ENCODE results near the gene ADAMTS17.
A peak's percentile ranks its signal among the peaks of the same experiment; 100 is the strongest.
"Not testable (repeated sequence)": the region's sequence is repeated elsewhere in the genome, so short reads cannot be mapped to it uniquely, and the experiment has no call there.

ADAMTS17 gene

DNA sequence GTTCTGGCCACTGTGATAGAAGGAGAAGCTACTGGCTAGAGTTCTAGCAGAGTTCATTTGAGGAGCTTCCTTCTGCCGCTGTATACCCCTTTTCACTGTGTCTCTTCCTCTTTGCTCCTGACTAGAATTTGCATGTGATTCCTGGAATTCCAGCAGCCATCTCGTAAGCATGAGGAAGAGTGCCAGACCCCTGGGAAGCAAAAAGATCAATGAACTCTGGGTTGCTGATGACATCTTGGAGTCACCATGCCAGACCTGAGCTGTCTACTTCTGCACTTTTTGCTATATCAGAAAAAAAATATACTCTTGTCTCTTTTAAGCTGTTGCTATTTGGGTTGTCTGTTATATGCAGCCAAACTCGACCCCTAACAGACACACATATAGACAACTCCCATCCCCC lies 3.7 kb upstream of the ADAMTS17 start:
- DNase-seq: no peak
- intact Hi-C loops (cut with DNase I): loop anchor here (5.0 to 10.0 kb wide), 3 partner anchors 227 to 781 kb away; partner anchors contain the start of genes ASB7, LINS1 and MEF2A

DNA sequence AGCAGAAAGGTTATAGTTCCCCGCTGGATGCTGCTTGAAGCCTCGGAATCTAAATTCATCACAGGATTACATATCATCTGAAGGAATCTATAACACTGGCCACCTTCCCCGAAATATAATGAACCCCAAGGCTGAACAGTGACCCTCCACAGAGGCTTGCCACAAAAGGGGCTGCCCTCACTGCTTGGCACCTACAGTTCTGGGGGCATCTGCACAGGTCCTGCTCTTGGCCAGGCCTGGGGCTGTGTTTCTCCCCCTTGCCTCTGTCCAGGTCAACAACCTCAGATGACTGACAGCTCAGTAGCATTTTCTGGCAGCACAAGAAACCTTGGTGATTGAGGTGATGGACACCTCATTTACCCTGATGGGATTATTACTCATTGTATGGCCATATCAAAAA lies 1.5 kb upstream of the ADAMTS17 start:
- intact Hi-C loops (cut with DNase I): loop anchor here (5.0 to 10.0 kb wide), 3 partner anchors 262 to 778 kb away; partner anchors contain the start of genes ASB7, LINS1 and MEF2A
- DNase-seq: no peak

DNA sequence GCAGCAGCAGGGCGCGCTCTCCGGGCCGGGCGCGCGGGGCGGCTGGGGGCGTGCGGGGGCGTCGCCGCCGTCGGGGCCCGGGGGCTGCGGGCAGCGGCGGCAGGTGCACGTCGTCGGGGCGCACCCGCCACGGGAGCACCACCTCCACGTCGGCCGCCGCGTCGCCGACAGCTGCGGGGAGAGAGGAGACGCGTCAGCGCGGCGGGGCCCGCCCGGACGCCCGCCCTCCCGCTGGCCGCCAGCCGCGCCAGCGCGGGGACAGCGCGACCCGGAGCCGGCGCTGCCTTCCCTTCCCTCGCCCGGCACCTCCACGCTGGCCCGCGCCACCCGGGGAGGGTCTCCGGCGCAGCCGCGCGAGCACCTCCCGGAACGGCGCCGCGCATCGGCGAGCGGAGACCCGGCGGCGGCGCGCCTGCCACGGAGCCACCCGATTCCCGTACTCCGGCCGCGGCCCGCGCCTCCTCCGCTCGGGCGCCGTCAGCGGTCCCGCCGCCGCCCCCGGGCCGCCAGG lies 481 bp downstream of the ADAMTS17 start:
- no peak for DNase-seq
- intact Hi-C loops (cut with DNase I): loop anchor here (5.0 to 10.0 kb wide), 3 partner anchors 264 to 776 kb away; partner anchors contain the start of genes ASB7, LINS1 and MEF2A

DNA sequence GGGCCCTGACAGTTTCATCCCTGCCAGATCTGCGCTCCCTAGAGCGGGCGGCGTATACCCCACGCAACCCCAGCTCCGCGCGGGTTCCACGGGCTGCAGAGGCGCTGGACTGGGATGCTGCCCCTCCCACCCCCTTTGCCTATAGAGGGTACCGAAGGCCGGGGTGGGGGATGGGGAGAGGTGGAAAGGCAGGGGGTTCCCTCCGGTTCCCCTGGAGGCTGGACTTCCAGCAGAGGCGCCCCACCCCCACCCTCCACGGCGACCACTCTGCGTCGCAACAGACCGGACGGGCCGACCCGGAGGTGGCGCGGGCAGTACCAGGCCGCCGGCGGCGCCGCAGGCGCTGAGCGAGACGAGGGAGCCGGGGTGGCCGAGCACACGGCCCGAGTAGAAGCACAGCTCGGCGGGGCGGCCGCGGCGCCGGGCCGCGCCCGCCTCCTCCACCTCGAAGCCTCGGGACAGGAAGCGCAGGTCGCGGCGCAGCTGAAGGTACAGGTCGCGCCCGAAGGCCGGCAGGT lies 995 bp downstream of the ADAMTS17 start:
- intact Hi-C loops (cut with DNase I): loop anchor here (5.0 to 10.0 kb wide), 3 partner anchors 264 to 776 kb away; partner anchors contain the start of genes ASB7, LINS1 and MEF2A
- DNase-seq: no peak

DNA sequence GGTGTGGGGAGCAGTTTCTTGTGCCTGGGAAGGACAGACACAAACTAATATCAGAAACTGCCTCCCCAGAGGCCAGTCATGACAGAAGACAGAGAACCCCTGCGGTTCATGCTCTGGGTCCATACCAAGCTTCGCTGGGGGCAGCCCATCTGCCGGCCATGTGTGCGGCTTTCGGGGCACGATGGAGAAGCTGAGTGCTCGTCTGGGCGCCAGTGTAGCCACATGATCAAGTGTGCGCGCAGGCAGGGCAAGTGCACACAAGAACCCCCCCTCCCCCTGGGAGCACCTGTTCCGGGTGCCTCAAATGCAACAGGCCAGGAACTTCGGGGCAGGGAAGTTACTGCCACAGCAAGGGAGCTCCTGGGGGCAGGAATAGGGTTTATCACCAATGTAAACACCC lies 1.8 kb downstream of the ADAMTS17 start:
- no peak for DNase-seq
- intact Hi-C loops (cut with DNase I): loop anchor here (5.0 to 10.0 kb wide), 3 partner anchors 265 to 775 kb away; partner anchors contain the start of genes ASB7, LINS1 and MEF2A

DNA sequence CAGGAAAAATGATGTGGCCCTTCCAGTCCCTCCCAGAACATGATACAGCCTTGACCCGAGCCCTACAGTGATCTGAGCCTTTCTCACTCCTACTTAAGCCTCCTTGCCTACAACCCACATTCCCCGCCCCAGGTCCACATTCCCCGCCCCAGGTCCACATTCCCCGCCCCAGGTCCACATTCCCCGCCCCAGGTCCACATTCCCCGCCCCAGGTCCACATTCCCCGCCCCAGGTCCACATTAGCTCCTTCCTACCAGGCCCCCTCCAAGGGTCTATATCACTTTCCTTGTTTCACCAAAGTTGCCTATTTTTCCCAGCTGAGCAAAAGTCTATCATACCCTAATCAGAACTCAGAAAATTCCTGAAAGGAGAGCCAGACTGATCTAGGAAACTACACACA lies 2.3 kb downstream of the ADAMTS17 start:
- DNase-seq; intact Hi-C loops (cut with DNase I): not testable (repeated sequence)

DNA sequence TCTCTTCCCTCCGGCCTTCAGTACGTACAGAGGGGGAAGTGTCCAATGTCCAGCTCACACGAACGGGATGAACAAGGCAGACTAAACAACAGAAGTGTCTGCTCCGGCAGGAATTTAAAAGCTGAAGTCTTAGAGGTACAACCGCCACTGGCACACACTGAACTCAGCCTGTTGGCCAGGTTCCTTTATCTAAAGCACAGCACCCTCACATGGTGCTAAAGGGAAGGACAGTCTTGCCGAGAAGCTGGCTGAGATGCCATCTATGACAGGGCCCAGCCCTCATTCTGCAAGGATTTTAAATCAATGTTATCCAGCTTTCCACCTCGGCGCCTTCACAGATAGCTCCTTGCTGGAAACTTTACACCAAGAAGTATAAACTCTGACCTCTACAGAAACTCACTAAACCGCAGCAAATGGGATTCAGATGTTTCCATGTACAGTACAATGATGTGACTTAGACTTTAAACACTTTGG lies 2.8 kb downstream of the ADAMTS17 start:
- intact Hi-C loops (cut with DNase I): no loop called here
- peak in 38 of 42 donors; percentile 18 to 83 (median 58) for DNase-seq

DNA sequence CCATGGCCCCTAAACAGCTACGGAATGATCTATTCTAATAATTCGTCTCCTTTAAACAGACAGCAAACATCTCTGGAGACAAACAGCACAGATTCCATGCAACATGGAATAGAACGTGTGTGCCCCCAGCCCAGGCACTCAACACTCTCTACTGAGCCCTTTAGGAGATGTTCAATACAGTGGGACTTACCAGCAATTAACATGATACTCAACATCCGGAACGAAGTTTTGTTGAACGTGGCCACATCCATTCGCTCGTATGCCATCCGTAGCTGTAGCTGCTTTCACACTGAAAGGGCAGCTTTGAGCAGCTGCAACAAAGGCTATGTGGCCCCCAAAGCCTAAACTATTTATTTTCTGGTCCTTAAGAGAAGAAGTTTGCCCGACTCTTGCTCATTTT lies 3.5 kb downstream of the ADAMTS17 start:
- intact Hi-C loops (cut with DNase I): no loop called here
- DNase-seq: no peak

DNA sequence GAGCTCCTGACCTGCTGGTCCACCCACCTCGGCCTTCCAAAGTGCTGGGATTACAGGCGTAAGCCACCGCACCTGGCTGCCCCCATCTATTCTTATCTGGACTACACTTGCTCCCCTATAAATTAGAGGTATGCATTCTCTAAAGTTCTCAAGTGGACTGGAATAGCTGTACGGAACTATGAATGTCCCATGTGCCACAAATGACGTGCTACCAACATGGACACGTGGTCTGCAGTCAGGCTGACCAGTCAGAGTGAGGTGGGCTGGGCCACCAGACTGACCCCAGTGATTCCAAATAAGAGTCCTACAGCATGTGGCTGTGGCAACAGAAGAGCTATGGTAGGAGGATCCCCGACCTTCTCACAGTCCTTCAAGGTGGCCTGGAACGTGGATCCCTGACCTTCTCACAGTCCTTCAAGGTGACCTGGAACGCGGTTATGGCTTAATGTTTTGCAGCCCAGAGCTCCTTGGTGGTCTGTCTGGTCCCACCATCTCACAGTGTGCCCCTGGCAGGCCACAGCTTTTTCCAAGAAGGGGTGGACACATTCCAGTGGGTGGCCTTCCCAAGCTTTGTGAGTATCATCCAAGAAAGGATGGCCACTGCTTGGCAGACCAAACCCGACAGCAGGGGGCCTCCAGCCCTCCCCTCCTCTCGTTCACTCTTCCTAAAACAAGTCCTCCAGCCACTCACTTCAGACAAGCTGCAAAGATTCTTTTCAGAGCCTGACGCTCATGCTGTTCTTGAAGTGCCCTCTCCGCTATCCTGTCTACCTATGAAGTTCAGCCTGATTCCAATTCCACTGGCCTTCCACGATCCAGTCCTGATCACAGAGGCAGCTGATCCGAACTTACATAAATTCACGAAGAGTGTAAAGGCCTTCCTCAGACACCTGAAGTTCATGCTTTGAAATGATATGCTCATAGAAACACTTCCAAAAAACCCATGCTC lies 4.4 kb downstream of the ADAMTS17 start:
- intact Hi-C loops (cut with DNase I): no loop called here
- DNase-seq: no peak

DNA sequence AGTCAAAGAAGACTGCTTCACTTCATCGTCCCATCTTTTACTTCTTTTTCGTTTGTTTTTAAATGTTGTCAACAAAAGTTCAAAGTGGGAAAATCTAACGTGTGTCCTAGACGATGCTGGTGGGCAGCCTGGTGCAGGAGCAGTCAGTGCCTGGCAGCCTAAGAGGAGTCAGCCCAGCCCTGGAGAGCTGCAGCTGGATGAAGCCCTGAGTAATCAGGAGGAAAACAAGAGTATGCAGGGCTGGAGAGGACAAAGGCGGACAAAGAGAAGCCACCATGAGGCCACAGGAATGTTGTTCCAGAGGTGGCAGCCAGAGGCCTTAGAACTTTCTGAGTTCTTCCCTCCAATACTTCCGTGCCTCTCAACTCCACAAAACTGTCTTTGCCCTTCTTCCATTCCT lies 5.7 kb downstream of the ADAMTS17 start:
- intact Hi-C loops (cut with DNase I): no loop called here
- DNase-seq: peak in 2 of 42 donors; percentile 19 to 47

DNA sequence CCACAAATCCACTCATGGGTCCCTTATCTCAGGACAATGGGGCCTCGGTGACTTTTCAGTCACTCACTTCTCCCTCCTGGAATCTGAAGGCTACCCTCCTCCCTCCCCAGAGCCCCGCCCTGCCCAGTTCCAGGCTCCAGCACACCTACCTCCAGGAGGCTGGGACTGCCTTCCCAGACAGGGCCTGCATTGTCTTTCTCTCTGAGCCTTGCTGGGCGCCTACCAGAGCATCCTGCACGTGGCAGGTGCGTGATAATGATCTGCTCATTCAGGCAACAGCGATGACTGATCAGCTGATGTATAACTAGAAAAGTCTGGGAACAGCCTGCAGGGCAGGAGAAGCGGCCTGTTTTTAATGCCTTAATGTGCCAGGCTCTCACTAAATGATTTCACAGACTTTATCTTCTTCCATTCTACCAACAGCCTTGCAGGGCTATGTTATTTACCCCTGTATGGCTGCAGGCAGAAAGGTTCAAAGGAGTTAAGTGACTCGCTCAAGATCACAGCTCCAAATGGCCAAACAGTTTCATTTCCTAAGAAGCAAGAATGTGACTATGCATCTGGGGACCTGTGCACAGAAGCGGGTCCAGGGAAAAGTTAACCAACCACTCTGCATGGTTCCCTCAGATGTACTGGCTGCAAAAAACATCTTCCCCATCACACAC lies 6.3 kb downstream of the ADAMTS17 start:
- DNase-seq: no peak
- intact Hi-C loops (cut with DNase I): no loop called here

DNA sequence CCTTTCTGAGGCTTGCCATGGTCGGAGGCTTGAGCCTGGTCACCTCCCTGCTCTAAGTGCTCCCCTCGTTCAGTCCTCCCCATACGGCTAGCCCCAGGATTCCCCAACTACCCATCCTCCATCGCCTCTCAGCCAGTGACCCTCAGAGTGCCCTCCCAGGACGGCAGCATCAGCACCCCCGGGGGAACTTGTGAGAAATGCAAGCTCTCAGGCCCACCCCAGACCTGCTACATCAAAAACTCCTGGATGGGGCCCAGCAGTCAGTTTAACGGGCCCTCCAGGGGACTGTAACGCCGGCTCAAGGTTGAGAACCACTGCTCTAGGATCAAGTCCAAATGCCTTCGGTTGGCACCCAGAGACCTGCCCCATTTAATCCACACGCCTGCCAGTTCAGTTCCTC lies 6.9 kb downstream of the ADAMTS17 start:
- intact Hi-C loops (cut with DNase I): no loop called here
- DNase-seq: no peak

DNA sequence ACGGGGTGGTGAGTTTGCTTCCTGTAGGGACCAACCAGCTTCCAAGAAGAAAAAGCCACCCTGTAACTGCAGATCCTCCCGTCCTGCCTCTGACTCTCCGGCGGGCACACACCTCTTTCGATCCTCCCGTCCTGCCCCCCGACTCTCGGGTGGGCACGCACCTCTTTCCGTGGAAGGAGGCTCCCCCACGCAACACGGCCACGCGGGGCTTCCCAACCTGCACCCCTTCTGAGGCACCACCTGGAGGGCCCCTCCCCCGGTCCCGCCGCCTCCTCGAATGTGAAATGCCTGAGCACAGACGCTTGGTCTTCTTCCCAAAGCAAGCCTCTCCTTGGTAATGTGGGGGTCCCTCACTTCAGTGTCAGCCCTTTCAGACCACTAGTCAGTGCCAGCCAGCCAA lies 7.3 kb downstream of the ADAMTS17 start:
- intact Hi-C loops (cut with DNase I): no loop called here
- DNase-seq: no peak

DNA sequence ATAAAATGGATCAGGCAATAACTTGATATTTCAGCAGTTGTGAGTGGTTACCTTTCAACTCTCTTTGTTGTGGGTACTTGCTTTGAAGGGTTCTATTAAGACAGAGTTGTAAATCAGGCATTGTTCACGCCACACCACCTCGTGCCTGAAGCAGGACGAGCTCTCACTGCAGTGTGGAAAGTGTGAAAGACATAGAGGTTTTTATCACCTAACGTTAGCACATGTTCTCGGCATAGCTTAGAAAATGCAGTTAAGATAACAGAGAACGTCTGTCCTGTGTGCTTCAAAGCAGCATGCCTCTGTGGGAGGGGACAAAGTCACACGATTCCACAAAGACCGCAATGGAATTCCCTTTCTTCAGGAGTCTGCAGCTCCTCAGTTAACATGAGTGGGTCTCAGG lies 7.8 kb downstream of the ADAMTS17 start:
- DNase-seq: no peak
- intact Hi-C loops (cut with DNase I): no loop called here

DNA sequence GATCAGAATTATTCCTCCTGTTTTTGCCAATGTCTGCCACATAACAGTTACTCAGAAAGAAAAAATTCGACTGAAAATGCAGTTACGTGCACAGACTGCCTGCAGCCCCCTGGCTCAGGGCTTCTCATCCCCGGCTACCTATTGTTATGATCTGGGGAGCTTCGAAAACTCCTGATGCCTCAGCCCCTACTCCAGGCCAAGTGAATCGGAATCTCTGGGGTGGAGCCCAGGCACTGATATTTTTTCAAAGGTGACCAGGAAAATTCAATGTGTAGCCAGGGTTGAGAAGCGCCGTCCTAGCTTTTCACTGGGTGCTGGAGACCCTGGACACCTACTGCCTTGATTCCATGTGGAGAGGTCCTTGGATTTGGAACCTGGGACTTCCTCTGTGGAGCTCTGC lies 8.5 kb downstream of the ADAMTS17 start:
- intact Hi-C loops (cut with DNase I): no loop called here
- DNase-seq: no peak

DNA sequence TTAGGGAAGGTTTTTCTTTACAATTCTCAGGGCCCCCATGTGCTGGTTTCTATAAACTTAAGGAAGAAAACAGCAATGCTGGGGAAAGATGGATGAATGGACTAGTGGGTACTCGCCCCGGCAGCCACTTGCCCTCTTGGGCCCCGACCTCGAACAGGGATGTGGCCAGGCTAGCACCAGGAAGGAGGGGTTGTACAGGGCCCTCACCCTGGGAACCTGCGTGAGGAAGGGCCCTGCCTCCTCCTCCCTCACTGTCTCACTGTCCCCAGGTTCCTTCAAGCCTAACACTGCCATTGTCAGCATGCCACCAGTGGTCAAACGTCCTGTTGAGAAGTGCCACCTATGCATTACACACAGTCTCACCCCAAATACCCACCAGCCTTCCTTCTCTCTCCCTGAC lies 9.1 kb downstream of the ADAMTS17 start:
- DNase-seq: no peak
- intact Hi-C loops (cut with DNase I): no loop called here

DNA sequence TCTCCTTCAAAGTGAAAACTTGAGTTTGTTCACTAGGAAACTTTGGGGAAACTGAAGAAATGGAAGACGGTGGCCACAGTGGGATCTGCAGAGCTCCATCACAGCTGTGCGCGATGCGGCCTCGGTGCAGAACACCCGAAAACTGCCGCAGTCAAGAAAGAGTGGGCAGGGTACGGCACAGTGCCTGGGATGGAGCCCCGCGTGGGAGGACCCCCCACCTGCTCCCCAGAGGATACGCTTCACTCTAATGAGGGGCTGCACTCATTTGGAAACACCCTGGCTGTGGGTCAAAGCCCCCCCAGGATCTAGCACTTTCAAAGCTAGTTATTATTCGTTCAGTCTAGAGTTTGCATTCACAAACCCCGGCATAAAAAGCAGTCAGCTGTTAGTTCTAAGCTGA lies 9.5 kb downstream of the ADAMTS17 start:
- DNase-seq: no peak
- intact Hi-C loops (cut with DNase I): no loop called here

DNA sequence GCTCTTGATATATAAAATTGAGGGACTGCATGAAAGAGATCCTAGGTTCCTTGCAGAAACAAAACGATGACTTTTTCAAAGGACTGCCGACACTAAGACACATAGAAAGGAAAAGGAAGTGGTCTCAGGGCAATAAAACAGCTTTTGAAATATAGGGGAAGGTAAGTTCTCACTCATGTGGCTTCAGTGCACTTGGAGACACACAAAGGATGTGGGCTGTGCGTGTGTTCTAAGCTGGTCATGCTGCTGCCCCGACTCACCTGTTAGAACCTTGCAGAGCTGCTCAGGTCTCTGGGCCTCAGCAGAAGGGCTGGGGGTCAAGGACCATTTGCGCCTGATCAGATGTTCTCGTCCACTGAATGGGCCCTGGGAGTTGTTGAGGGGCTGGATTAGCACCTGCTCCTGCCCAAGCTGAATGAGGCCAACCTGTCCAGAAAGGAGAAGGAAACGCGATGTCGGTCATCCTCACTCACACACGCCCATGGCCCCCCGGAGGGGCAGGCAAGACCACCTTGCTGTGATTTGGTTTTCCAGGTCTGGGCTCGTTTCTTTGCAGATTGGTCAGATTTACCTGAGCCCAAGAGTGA lies 11.1 kb downstream of the ADAMTS17 start:
- intact Hi-C loops (cut with DNase I): no loop called here

DNA sequence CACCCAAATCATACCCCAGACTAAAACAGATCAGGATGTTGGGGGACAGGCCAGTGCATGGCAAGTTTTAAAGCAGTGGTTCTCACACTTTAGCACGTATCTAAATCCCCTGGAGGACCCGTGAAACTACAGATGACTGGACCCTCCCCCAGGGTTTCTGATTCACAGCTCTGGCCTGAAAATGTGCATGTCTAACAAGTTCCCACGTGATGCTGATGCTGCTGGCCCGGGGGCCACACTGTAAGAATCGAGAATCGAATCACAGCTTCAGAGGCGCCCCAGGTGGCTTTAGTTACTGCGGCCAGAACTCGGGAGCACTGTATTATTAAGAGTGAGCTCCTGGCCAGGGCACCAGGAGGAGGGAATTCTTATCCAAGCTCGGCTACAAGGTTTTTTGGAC lies 11.6 kb downstream of the ADAMTS17 start:
- intact Hi-C loops (cut with DNase I): no loop called here

More for the DNA sequence above, 11.1 kb downstream of the ADAMTS17 start:
- DNase-seq: peak in 1 of 42 donors; percentile 37

More for the DNA sequence above, 11.6 kb downstream of the ADAMTS17 start:
- DNase-seq: peak in 1 of 42 donors; percentile 28
